Natural killer cell (primary cell): Measurements from ENCODE around the gene NOX4. TPM values are rescaled to one million over a fixed set of nuclear protein-coding genes. Genes with fewer than 3 reads are reported as not detected.

Experiments
- ATAC-seq, 3 donors: fragments of 150-1000 bp in 2 of 3; fragments of 200-7000 bp in 1 of 3; cut with Tn5 transposase; 1 replicate in 1 of 3; 2 replicates in 2 of 3; pipeline ENCODE4 v1.10.0; 2021; ENCODE audit warnings: mild to moderate bottlenecking in 2 of 3, moderate library complexity in 2 of 3
- DNase-seq, 2 donors: peaks; one replicate each; pipeline versions ENCODE4 v3.0.0 to v3.0.0-alpha.2; 2013 to 2021; ENCODE audit warnings: mixed read lengths in 1 of 2
- H3K27ac ChIP-seq: one replicate; pipeline ENCODE4 v1.5.1; 2013; ENCODE audit warnings: mild to moderate bottlenecking, low read length
- H3K27me3 ChIP-seq: one replicate; pipeline ENCODE4 v1.6.1; 2013; ENCODE audit warnings: low read length; ENCODE audit not compliant: control insufficient read depth, insufficient read depth
- H3K36me3 ChIP-seq: one replicate; pipeline ENCODE4 v1.6.1; 2013; ENCODE audit warnings: low read length; ENCODE audit not compliant: control insufficient read depth, insufficient read depth
- H3K4me1 ChIP-seq: one replicate; pipeline ENCODE4 v1.6.1; 2013; ENCODE audit warnings: low read length; ENCODE audit not compliant: control insufficient read depth, insufficient read depth
- H3K4me3 ChIP-seq: one replicate; pipeline ENCODE4 v1.5.1; 2013; ENCODE audit warnings: low read length
- H3K9me3 ChIP-seq: one replicate; pipeline ENCODE4 v1.6.1; 2013; ENCODE audit warnings: low read length; ENCODE audit not compliant: control insufficient read depth, insufficient read depth
- H3K27ac Mint-ChIP-seq, 2 donors: one replicate each; pipeline ENCODE4 v1.8.0; 2022; ENCODE audit warnings: mild to moderate bottlenecking in 2 of 2, mixed read lengths in 2 of 2, moderate library complexity in 1 of 2
- H3K27me3 Mint-ChIP-seq, 2 donors: one replicate each; pipeline ENCODE4 v1.8.0; 2022; ENCODE audit warnings: low read depth in 2 of 2, mixed read lengths in 2 of 2
- H3K36me3 Mint-ChIP-seq: one replicate; pipeline ENCODE4 v1.8.0; 2022; ENCODE audit warnings: mixed read lengths
- H3K4me1 Mint-ChIP-seq, 2 donors: one replicate each; pipeline ENCODE4 v1.8.0; 2022; ENCODE audit warnings: mixed read lengths in 2 of 2
- H3K4me3 Mint-ChIP-seq: one replicate; pipeline ENCODE4 v1.8.0; 2022; ENCODE audit warnings: mild to moderate bottlenecking, moderate library complexity, mixed read lengths
- H3K9me3 Mint-ChIP-seq, 2 donors: one replicate each; pipeline ENCODE4 v1.8.0; 2022; ENCODE audit warnings: mixed read lengths in 2 of 2
- WGBS: methylation state at CpG from one replicate; pipeline ENCODE4 v1.1.7; 2013; ENCODE audit warnings: missing lambda C conversion rate; ENCODE audit not compliant: insufficient coverage; 5-methylcytosine and 5-hydroxymethylcytosine counted together
- intact Hi-C: fragments of 100-400 bp; cut with micrococcal nuclease; formaldehyde crosslinking; loops from one replicate; pipeline ENCODE4 v1.14.2; 2022
- total RNA-seq, 4 donors: library from RNA; stranded (reverse); fragments of 120-200 nt in 1 of 4; gene quantifications; one replicate each; pipeline versions ENCODE4 v1.2.3 to v1.2.4, GENCODE V29; 2013 to 2022
- TF ChIP-seq, protein P1 (sequence below): fragments of 200-600 bp; IDR thresholded peaks from one replicate; pipeline ENCODE4 v1.8.0; 2022; ENCODE audit warnings: antibody characterized with exemption

Gene NOX4
- total RNA-seq, 3 donors from 2014 or later (not counting 1 experiment from before 2014, with no cell fraction given), result not detected

DNA sequence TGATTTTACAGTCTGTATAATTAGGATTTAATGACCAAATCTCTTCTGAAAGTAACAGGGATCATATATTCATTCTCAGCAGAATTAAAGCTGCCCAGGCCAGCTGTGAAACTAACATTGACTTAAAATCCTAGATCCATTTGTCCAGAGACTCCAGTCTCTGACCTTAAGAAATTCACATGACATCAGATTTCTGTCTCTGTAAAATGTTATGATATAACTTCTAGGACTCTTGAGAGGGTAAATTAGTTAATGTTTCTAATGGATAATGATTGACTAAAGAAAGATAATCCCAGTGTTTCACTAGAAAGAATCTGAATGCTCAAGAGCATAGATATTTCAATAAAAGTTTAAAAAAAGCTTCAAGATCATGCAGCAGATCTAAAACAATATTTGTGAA, 6.3 kb downstream of the NOX4 start:
- Histone ChIP-seq H3K4me3 (no peak overlapping the region), H3K27ac (no peak overlapping the region), H3K9me3 (no peaks in the 10 kb centered on the region), H3K27me3 (no peaks in the 10 kb centered on the region), H3K4me1 (no peaks in the 10 kb centered on the region), H3K36me3 (no peaks in the 10 kb centered on the region)
- intact Hi-C loops, result no loop called here
- DNase-seq (no peak), ATAC-seq (no peak)
- H3K4me3 Mint-ChIP-seq, result no peak overlapping the region
- peaks cover 3 to 8% of the 10 kb centered on the region in 2 donors for H3K9me3 Mint-ChIP-seq
- no peaks in the 10 kb centered on the region for H3K4me1 Mint-ChIP-seq
- H3K27me3 Mint-ChIP-seq, result peaks cover 0 to 5% of the 10 kb centered on the region in 2 donors
- H3K27ac Mint-ChIP-seq, result no peak overlapping the region
- TF ChIP-seq, protein P1, sequence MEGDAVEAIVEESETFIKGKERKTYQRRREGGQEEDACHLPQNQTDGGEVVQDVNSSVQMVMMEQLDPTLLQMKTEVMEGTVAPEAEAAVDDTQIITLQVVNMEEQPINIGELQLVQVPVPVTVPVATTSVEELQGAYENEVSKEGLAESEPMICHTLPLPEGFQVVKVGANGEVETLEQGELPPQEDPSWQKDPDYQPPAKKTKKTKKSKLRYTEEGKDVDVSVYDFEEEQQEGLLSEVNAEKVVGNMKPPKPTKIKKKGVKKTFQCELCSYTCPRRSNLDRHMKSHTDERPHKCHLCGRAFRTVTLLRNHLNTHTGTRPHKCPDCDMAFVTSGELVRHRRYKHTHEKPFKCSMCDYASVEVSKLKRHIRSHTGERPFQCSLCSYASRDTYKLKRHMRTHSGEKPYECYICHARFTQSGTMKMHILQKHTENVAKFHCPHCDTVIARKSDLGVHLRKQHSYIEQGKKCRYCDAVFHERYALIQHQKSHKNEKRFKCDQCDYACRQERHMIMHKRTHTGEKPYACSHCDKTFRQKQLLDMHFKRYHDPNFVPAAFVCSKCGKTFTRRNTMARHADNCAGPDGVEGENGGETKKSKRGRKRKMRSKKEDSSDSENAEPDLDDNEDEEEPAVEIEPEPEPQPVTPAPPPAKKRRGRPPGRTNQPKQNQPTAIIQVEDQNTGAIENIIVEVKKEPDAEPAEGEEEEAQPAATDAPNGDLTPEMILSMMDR, result no peak
- H3K36me3 Mint-ChIP-seq, result no peaks in the 10 kb centered on the region

DNA sequence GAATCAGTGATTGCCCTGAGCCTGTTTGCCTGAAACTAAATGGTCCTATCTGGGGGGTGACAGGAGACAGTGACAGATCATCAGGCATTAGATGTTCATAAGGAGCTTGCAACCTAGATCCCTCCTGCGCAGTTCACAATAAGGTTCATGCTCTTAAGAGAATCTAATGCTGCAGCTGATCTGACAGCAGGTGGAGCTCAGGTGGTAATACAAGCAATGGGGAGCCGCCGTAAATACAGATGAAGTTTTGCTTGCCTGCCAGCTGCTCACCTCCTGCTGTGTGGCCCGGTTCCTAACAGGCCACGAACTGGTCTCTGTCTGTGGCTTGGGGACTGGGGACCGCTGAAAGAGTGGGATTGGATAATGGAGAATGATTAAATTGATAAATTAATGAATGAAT, 14.0 kb downstream of the NOX4 start:
- no peak overlapping the region for H3K27ac ChIP-seq
- DNase-seq, result no peak
- no peaks in the 10 kb centered on the region for H3K27me3 ChIP-seq
- no peak overlapping the region for H3K4me3 Mint-ChIP-seq
- no peak overlapping the region for H3K27ac Mint-ChIP-seq
- no peak overlapping the region for H3K4me3 ChIP-seq
- H3K4me1 Mint-ChIP-seq, result no peaks in the 10 kb centered on the region
- no peaks in the 10 kb centered on the region for H3K27me3 Mint-ChIP-seq
- 80% methylated on average over 6 of the region's 6 CpGs for WGBS
- TF ChIP-seq, protein P1, result no peak
- no peaks in the 10 kb centered on the region for H3K4me1 ChIP-seq
- H3K9me3 Mint-ChIP-seq, result peaks cover 4 to 8% of the 10 kb centered on the region in 2 donors
- intact Hi-C loops, result no loop called here
- no peak for ATAC-seq
- no peaks in the 10 kb centered on the region for H3K36me3 Mint-ChIP-seq
- H3K36me3 ChIP-seq, result no peaks in the 10 kb centered on the region
- no peaks in the 10 kb centered on the region for H3K9me3 ChIP-seq

DNA sequence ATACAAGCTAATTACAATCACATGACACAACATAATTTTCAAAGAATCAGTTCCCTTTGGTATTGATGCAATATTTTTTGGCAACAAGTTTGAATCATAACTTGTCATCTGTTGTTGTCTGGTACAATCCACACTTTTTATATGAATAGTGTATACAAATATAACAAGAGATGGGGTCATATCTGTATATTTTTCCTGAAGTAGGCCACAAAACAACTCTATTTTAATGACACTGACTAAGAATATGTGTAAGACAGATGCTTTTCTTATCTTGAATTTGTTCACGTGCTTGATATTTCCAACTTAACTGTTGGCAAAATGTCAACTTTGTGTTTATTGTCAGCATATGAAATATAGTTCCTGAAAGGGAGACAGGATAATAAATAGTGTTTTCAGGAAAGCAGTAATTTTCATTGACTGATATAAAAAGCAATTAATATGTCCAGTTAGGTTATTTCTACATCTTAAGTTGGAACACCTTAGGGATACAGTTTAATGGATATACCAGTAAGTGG, 27.9 kb downstream of the NOX4 start:
- intact Hi-C loops, result no loop called here
- DNase-seq (no peak), ATAC-seq (no peak)
- Histone ChIP-seq H3K4me3 (no peak overlapping the region), H3K27ac (no peak overlapping the region), H3K27me3 (no peaks in the 10 kb centered on the region), H3K36me3 (no peaks in the 10 kb centered on the region), H3K4me1 (no peaks in the 10 kb centered on the region), H3K9me3 (no peaks in the 10 kb centered on the region)
- Mint-ChIP-seq H3K36me3 (peaks cover 4% of the 10 kb centered on the region), H3K27ac (no peak overlapping the region), H3K27me3 (no peaks in the 10 kb centered on the region), H3K4me3 (no peak overlapping the region), H3K9me3 (peaks cover 0 to 10% of the 10 kb centered on the region in 2 donors), H3K4me1 (no peaks in the 10 kb centered on the region)
- no CpG with 5 or more reads among the region's 1 CpG for WGBS
- TF ChIP-seq, protein P1, result no peak

DNA sequence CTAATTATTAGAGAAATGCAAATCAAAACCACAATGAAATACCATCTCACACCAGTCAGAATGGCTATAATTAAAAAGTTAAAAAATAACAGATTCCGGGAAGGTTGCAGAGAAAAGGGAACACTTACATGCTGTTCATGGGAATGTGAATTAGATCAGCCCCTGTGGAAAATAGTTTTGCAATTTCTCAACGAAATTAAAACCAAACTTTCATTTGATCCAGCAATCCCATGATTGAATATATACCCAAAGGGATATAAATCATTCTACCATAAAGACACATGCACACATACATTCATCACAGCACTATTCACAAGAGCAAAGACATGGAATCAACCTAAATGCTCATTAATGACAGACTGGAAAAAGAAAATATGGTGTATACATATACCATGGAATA, 32.5 kb downstream of the NOX4 start:
- Histone ChIP-seq H3K27ac (no peak overlapping the region), H3K27me3 (no peaks in the 10 kb centered on the region), H3K9me3 (peaks cover 9% of the 10 kb centered on the region), H3K4me1 (no peaks in the 10 kb centered on the region), H3K36me3 (no peaks in the 10 kb centered on the region), H3K4me3 (no peak overlapping the region)
- intact Hi-C loops, result no loop called here
- H3K9me3 Mint-ChIP-seq, result peaks cover 3 to 13% of the 10 kb centered on the region in 2 donors
- H3K27me3 Mint-ChIP-seq, result no peaks in the 10 kb centered on the region
- WGBS, result 77% methylated on average over 2 of the region's 2 CpGs
- ATAC-seq (no peak), DNase-seq (no peak)
- TF ChIP-seq, protein P1, result no peak
- no peak overlapping the region for H3K4me3 Mint-ChIP-seq
- H3K27ac Mint-ChIP-seq, result no peak overlapping the region
- H3K4me1 Mint-ChIP-seq, result no peaks in the 10 kb centered on the region
- no peaks in the 10 kb centered on the region for H3K36me3 Mint-ChIP-seq
